NCI-H1105 (cell line): ENCODE data around the gene SLX4.
A peak's percentile ranks its signal among the peaks of the same experiment; 100 is the strongest.

Source experiments
- DNase-seq: peaks from one replicate; lab custom pipeline; 2025; lab: John Stamatoyannopoulos, UW

The SLX4 gene

DNA sequence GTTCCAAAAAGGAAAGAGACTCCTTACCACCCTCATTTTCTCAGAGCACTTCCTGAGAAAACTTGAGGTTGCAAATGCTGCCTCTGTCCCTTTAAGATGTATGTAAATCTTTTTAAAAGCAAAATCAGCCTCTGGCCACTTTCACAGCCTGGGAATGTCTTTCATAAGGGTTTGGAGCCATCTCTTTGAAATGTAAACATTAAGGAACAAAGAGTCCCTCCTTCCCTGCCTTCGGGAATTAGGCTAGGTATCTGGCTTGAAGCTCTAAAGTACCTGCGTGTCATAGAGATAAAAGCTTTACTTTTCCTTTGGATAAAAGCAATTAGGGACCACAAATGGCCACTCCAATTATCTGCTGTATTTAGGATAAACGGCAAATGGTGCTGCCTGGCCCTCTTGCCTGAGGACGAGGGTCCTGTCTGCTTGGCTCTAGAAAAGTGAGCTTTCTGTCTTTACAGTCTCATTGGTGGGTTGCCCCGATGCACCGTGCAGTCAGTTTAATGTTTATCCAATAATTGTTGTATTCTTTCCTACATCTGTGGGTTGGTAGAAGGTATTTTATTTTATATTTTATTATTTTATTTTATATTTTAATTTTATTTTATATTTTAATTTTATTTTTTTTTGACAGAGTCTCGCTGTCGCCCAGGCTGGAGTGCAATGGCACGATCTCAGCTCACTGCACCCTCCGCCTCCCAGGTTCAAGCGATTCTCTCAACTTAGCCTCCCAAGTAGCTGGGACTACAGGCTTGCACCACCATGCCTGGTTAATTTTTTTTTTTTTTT is 58.1 kb downstream of the SLX4 start:
- peak; percentile 8 for DNase-seq

DNA sequence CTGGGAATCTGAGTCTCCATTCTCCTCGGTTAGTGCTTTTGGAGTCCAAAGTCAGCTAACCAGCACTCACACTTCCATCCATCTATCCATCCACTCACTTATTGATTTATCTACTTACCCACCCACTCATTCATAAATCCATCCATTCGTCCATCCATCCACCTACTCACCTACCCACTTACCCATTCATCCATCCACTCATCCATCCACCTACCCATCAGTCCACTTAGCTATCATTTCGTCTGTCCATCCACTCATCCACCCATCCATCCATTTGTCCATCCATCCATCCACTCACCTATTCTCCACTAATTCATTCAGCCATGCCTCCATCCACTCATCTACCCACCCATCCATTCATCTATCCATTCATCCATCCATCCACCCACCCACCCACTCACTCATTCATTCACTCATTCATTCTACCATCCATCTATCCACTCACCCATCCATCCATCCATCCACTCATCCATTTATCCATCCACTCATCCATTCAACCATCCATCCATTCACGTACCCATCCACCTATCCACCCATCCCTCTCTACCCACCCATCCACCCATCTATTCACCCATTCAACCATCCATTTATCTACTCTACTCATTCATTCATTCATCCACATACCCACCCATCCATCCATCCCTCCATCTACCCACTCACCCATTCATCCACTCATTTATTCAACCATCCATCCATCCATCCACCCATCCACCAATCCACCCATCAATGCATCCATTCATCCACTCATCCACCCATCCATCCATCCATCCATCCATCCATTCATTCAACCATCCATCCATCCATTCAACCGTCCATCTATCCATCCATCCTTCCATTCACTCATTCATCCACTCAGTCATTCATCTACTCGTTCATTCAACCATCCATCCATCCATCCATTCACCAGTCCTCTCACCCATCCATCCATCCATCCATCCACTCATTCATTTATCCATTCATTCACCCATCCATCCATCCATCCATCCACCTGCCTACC is 60.3 kb downstream of the SLX4 start:
- DNase-seq, result no peak

DNA sequence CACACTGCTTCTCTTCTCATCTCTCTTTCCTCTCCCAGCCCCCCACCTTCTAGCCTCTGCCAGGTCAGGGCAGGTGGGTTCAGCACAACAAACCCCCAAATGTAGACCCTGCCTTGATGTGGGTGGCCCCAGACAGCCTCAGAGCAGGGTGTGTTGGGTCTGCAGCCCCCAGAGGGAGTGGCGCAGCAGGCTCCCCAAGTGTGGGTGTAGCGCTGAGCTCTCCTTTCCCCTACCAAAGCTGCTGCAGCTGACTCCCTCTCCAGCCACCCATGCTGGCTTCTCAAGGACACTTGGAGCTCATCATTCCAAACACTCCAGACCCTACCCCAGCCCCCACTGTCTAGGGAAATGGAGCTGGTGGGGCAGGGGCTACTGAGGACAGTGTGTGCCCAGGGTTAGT is 61.5 kb downstream of the SLX4 start:
- no peak for DNase-seq

- DNase-seq, result no peak
Measured at GRCh38 chr16:3548859-3549258, 62.5 kb downstream of the SLX4 start.

GRCh38 chr16:3548445-3548844 is 63.0 kb downstream of the SLX4 start:
- no peak for DNase-seq

DNA sequence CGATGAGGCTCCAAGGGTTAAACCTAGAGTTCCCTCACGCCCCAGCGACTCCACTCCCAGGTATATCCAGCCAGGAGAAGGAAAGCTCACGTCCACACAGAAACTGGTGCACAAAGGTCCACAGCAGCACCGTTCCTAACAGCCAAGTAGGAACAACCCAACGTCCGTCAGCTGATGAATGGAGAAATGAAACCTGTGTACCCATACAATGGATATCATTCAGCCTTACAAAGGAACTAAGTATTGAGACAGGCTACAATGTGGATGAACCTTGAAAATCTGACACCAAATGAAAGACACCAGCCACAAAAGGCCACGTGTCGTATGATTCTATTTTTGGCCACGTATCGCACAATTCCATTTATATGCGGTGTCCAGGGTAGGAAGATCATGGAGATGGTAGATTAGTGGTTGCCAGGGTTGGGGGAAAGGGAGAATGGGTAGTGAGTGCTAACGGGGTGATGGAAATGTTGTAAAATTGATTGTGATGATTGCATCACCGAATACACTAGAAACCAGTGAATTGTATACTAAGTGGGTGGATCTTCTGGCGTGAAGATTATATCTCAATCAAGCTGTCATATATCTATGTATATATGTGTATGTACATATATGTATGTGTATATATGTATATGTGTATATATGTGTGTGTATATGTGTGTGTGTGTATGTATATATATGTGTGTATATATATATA is 64.3 kb downstream of the SLX4 start:
- no peak for DNase-seq

DNA sequence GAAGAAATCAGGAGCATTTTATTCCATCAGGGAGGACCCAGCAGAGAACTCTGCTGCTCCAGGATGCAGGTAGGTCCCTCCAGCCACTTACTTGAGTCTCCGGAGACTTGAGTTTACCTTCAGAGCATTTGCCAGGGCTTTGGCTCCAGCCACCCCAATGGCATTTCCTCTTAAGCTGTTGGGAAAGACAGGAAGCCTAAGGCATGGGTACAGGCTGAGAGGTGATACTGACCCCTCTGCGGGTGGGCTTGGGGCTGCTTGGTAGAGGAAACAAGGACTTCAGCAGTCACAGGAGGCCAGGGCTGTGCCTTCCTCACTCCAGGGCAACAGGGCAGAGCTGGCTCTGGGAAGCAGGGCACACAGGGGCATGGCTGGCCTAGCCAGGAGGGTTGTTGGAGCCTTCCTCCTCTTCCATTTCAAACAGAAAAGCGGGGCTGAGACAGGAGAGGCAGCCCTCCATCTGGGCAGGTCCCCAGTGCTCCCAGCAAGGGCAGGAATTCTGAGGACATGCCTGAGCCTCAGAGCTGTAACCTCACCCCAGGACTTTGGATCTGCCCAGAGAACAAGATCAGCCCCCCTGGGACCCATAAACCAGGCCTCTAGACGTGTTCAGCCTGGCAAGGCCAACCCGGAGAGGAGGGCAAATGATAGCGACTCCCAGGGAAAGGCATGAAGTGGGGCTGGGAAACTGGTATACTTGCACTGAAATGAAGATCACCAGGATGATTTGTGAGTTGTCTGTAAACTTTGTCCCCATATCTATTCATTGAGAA is 68.6 kb downstream of the SLX4 start:
- no peak for DNase-seq

DNA sequence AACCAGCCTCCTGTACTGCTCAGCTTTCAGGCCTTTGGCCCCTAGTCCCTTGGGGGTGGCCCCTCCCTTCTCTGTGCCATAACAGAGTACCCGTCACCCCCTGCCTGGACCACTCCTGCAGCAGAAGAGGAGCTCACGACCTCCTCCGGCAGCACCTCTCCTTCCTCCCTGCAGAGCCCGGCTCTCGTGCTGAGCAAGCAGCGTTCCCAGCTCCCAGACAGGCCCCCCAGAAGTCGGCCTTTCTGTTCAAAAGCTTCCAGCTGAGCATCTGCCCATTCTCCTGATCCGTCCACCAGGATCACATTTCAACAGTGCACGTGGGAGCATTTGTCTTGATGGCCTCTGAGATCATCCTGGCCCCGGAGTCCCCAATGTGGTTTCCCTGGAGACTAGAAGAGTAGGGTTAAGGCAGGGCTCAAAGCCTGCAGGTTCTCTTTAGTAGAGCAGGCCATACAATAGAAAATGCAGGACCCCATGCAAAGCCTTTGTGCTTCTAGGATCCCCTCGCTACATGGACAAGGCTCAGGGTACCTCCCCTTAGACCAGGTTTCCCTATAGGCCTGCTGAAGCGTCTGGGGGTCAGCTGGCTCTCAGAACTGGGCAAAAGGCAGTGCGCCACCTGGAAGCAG is 69.8 kb downstream of the SLX4 start:
- no peak for DNase-seq

GRCh38 chr16:3538222-3538621 is 73.2 kb downstream of the SLX4 start:
- DNase-seq, result no peak

DNA sequence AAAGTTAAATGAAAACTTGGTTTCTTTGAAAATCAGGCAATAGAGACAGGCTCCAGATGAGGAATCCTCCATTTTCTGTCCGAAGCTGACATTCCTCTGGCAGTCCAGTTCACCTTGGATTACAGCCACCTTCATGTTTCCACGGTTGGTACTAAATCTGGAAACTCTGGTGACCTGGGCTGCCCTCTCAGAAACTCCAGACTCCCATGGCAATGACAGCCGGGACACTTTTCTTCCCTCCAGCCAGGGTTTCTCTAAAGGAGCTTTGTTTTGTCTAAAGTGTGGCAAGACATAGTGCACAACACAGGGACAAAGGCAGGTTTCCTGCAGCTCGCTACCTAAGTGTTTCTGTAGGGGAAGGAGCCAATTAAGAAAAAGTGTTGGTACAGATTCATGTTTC is 74.6 kb downstream of the SLX4 start:
- DNase-seq, result no peak

- no peak for DNase-seq
Measured at GRCh38 chr16:3536271-3536731, 75.1 kb downstream of the SLX4 start.

GRCh38 chr16:3534126-3534525 is 77.3 kb downstream of the SLX4 start:
- DNase-seq, result no peak

- no peak for DNase-seq
Measured at GRCh38 chr16:3532741-3533140, 78.7 kb downstream of the SLX4 start.
